Stimulated activated naive CD8-positive, alpha-beta T cell treated with anti-CD3 and anti-CD28 coated beads, Interleukin-15, Interleukin-2, amounts not matched to agents 100 U/mL and 50 U/mL, for 24 hours (primary cell): ENCODE data around the gene EVC.

ENCODE experiments used
- ATAC-seq: fragments of 150-1000 bp; cut with Tn5 transposase; one replicate; pipeline ENCODE4 v1.10.0; 2021
- DNase-seq: peaks from one replicate; pipeline ENCODE4 v3.0.0; 2021

The EVC gene

DNA sequence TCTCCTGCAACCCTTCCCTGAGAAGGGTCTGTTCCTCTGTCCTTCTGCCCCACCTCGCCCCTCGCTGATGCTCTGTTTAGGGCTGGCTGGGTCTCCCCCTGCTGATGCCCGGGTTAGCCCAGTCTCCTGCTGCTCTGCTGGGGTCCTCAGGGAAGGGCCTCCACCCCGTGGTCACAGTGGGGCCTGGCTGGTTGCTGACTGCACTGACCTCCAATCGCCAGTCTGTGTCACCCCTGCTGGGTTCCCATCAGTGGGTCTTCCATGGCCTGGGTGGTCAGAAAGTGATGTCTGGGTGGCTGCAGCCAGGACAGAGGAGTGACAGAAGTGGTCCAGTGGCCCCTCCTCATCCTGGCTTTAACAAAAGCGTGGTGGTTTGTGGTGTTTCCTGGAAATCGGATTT, 44.7 kb downstream of the EVC start:
- no peak for DNase-seq
- ATAC-seq: no peak

GRCh38 chr4:5756271-5756670, 45.3 kb downstream of the EVC start:
- DNase-seq: no peak
- ATAC-seq: no peak

- ATAC-seq (no peak), DNase-seq (no peak)
Measured at GRCh38 chr4:5757091-5757490, 46.1 kb downstream of the EVC start.

GRCh38 chr4:5757536-5757935, 46.5 kb downstream of the EVC start:
- no peak for DNase-seq
- no peak for ATAC-seq

DNA sequence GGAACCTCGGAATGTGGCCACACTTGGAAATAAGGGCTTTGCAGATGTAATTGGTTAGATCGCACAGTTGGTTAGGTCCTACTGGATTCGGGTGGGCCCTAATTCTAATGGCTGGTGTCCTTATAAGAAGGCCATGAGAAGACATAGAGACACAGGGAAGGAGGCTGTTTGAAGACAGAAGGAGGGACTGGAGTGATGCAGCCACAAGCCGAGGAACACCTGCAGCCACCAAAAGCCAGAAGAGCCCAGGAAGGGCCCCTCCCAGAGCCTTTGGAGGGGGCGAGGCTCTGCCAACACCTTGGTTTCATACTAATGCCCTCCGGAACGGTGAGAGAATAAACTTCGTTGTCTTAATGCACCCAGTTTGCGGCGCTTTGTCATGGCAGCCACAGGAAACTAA, 47.0 kb downstream of the EVC start:
- ATAC-seq (no peak), DNase-seq (no peak)

DNA sequence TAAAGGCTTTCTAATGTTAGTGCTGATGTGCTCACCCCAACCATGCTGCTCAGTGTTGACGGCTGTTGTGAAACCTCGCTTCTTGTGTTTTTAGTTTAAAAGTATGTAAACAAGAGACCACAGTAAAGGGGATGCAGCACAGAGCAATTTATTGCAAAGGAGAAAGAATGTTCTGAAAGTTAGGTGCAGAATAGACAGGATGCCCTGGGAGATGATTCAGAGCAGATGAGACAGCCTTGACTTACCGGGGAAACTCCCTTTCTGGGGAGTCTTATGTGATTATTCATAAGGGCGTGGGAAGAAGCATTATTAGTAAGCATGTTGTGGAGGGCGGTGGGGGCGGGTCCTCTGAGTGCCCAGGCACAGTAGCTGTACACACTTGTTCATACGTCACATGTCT, 47.7 kb downstream of the EVC start:
- ATAC-seq: peak; percentile 78
- peak; percentile 34 for DNase-seq

DNA sequence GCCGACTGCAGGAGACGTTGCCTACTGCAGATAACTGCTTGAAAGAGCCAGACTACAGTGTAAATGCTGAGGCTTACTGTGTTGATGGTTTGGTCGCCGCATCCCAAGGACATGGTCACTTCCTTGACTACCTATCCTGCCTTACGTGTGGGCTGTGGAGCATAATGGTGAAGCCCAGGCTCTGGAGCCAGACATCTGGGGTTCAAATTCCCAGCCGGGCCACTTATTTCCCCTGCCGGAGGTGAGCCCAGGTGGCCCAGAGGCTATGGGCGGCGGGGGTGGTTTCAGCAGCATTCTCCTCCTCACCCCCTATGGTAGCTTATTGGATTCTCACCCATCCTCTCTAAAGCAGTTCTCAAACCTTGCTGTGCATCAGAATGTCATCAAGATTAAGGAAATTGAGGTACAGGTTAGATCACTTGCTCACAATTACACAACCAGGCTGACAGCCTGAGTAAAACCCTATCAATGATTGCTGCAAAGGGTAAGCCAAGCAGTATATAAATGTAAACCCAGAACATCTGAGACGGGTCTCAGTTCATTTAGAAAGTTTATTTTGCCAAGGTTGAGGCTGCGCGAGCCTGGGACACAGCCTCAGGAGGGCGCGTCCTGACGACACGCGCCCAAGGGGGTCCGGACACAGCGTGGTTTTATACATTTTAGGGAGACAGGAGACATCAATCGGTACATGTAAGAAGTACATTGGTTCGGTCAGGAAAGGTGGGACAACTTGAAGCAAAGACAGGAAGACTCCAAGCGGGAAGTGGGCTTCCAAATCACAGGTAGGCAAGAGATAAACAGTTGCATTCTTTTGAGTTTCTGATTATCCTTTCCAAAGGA, 48.5 kb downstream of the EVC start:
- DNase-seq (no peak), ATAC-seq (no peak)

DNA sequence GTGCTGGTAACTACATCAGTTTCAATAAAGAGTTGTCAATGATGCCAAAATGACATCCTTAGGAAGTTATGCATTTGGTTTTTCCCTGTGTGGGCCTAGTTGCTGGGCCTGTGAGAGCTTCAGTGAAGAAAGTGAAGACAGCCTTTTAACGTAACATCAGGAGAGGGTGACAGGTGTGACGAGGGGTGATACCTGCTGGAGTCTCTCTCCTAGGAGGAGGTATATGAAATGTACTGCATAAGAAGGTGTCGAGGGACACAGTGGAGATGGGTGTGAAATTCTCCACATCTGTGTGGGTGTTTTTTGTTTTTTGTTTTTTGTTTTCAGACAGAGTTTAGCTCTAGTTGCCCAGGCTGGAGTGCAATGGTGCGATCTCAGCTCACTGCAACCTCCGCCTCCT, 49.2 kb downstream of the EVC start:
- DNase-seq (no peak), ATAC-seq (no peak)

- ATAC-seq: no peak
- no peak for DNase-seq
Measured at GRCh38 chr4:5760936-5761480, 50.0 kb downstream of the EVC start.

GRCh38 chr4:5770051-5770450, 59.0 kb downstream of the EVC start:
- ATAC-seq: no peak
- DNase-seq: no peak

GRCh38 chr4:5772528-5773270, 61.7 kb downstream of the EVC start:
- DNase-seq (no peak), ATAC-seq (peak; percentile 19)

GRCh38 chr4:5773271-5773555, 62.2 kb downstream of the EVC start:
- no peak for ATAC-seq

GRCh38 chr4:5774416-5775036, 63.5 kb downstream of the EVC start:
- ATAC-seq (no peak), DNase-seq (no peak)

More at GRCh38 chr4:5773271-5773555, 62.2 kb downstream of the EVC start:
- no peak for DNase-seq

GRCh38 chr4:5776510-5776909, 65.5 kb downstream of the EVC start:
- ATAC-seq: no peak
- no peak for DNase-seq

DNA sequence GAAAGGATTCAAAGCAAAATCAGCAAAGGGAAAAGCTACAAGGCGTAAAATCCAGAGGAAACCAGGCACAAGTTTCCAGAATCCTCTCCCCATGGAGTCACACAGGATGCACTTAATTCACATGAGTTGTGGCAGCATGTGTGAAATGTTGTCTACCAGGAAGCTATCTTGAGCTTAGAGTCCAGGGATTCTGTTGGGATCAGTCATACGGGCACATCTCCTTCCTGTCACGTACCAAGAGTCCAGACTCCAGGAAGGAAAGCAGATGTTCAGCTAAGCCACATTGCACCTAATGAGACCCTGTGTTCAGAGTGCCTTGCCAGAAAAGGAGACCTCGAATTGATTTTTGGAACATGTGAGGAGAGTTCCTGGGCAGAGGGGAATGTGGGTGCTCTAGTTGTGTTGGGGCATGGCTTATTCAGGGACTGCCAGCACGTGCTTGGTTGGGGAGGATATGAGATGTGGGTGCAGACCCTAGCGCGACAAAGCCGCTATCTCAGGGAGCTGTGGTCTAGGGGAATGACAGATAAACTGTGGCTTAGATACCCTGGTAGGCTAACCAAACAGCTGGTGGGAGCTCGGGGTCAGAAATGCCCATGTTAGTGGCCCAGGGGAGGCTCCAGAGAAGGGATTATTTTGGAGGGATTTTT, 70.0 kb downstream of the EVC start:
- ATAC-seq (no peak), DNase-seq (no peak)

DNA sequence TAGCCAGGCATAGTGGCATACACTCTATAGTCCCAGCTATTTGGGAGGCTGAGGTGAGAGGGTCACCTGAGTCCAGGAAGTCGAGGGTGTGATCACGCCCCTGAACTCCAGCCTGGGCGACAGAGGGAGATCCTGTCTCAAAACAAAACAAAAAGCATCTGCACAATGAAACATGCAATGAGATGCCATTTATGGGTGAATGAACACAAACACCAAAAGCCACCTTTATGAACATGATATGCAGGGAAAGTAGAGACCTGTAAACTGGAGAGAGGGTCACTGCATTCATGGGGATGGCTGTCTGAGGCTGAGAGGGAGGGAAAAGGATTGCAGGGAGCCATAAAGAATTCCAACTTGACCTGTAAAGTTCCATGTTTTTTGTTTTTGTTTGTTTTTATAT, 70.7 kb downstream of the EVC start:
- ATAC-seq (no peak), DNase-seq (no peak)

GRCh38 chr4:5782829-5783476, 72.0 kb downstream of the EVC start:
- DNase-seq (no peak), ATAC-seq (no peak)

DNA sequence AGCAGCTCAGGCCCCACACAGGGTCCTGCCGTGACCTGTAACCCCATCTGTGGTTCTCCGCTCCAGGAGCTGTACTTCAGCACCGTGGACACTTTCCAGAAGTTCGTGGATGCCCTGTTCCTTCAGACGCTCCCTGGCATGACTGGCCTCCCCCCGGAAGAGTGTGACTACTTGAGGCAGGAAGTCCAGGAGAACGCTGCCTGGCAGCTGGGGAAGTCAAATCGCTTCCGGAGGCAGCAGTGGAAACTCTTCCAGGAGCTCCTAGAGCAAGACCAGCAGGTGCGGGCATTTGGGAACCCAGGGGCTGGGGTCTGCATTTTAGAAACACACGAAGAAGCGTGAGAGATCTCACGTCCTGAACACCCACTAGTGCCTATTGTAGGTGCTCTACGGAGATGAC, 72.5 kb downstream of the EVC start:
- DNase-seq (no peak), ATAC-seq (no peak)

DNA sequence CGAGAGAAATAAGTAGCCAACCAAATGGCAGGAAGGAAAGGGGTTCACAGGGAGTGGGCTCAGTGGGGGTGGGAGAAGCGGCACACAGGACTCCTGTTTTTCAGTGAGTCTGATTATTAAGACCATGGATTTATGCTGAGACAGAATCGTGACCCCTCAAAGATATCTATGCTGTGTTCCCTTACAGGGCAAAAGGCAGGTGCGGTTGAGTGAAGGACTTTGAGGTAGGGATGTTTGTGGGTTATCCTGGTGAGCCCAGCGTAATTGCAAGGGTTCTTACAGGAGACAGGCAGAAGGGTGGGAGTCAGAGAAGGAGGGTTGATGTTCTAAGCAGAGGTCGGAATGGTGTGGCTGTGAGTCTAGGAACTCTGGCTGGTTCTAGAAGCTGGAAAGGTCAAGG, 73.0 kb downstream of the EVC start:
- DNase-seq: no peak
- ATAC-seq: no peak

DNA sequence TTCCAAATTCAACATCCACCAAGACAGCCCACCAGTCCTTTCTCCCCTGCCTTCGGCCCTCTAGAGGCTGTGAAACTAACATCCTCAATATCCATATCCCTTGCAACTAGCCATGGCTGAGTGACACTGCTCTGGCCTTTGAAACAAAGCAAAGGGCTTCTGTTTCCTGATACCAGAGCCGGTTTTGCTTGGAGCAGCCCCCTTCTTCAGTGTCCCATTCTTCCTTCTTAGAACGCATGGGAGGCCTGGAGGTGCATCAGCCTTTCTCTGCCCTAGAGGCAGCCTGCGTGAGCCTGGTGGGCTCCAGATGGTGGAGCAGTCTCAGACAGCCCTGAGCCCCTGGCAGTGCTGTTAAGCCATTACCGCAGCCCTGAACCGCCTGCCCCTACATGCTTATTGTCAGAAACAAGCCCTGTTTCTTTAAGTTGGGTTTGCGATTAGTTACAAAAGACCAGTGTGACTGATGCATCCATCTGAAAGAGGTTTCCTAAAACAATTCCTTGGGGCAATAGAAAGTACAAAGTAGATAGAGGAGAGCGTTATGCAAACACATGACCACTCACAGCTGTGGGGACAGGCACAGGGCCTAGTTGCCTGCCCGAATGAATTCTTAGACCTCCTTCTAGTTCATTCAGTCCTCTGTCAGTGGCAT, 74.1 kb downstream of the EVC start:
- no peak for DNase-seq
- ATAC-seq: no peak

GRCh38 chr4:5785806-5786680, 75.0 kb downstream of the EVC start:
- DNase-seq: no peak

More at GRCh38 chr4:5785806-5786680, 75.0 kb downstream of the EVC start:
- no peak for ATAC-seq
